ENCODE results near the gene ZNF496. TPM values are rescaled to one million over a fixed set of nuclear protein-coding genes. Genes with fewer than 3 reads are reported as not detected.
"Not testable (repeated sequence)": the region's sequence is repeated elsewhere in the genome, so short reads cannot be mapped to it uniquely, and the experiment has no call there.

The ZNF496 gene
- total RNA-seq, 1 experiment from 2014 or later, result 66.5 TPM

DNA sequence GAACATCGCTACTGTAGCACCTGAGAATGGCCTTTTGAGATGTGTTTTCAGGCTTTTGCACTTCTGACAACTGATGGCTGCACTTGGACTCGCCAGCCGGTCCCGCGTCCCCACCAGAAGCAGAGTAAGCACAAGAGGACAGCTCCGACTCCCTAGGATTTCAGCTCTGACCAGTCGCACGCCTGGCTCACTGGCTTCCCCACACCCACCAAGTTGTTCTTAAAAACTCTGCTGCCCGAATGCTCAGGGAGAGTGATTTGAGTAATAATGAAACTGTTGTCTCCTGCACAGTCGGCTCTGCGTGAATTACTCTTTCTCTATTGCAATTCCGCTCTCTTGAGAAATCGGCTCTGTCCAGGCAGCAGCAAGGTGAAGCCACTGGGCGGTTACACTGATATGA lies 44.1 kb upstream of the ZNF496 start:
- Mint-ChIP-seq H3K27ac (peak overlapping the region; percentile 95 to 97 (median 96)), H3K4me3 (peak overlapping the region; percentile 52 to 75), H3K27me3 (ENCODE audit: low read depth) (no peaks in the 10 kb centered on the region), H3K9me3 (peaks cover 12 to 15% of the 10 kb centered on the region in 2 experiments), H3K36me3 (ENCODE audit: insufficient read depth in 1 of 3, low read depth in 3 of 3) (peaks cover 7 to 18% (median 15%) of the 10 kb centered on the region in 3 experiments), H3K4me1 (peaks cover 58 to 60% of the 10 kb centered on the region in 2 experiments)
- Histone ChIP-seq H3K4ac (ENCODE audit: low read depth, low read length) (no peak overlapping the region; the same call in 1 of the 2 replicates), H3K18ac (ENCODE audit: insufficient read length, low read depth, low read length) (peak overlapping the region; percentile 94), H2BK15ac (ENCODE audit: low read depth, low read length) (no peak overlapping the region), H3K56ac (ENCODE audit: insufficient read length, low read depth, low read length) (no peak overlapping the region), H3K9me3 (ENCODE audit: control insufficient read depth, low read depth, low read length) (no peaks in the 10 kb centered on the region), H2AK5ac (ENCODE audit: insufficient read length, low read length) (no peak overlapping the region), H3K23me2 (ENCODE audit: insufficient read length, low read depth, low read length, poor library complexity, severe bottlenecking) (peaks cover 13% of the 10 kb centered on the region), H3T11ph (ENCODE audit: low read length) (no peak overlapping the region), H3K23ac (ENCODE audit: insufficient read length, low read depth, low read length) (no peak overlapping the region), H4K5ac (ENCODE audit: insufficient read length, low read depth, low read length) (no peak overlapping the region), H3K4me1 (ENCODE audit: insufficient read depth, low read length) (peaks cover 9% of the 10 kb centered on the region; the same call in 1 of the 2 replicates), H4K8ac (replicated peaks; ENCODE audit: insufficient read length, low read depth, low read length) (no peak overlapping the region), H3K14ac (ENCODE audit: insufficient read depth, low read length) (peak overlapping the region; percentile 14; the same call in 1 of the 2 replicates), H4K91ac (ENCODE audit: insufficient read length, low read depth, low read length) (no peak overlapping the region), H2BK5ac (ENCODE audit: insufficient read length, low read length) (peak overlapping the region; percentile 4), H3K4me2 (ENCODE audit: insufficient read depth, insufficient read length, low read length) (peak overlapping the region; percentile 91), H2BK20ac (ENCODE audit: low read depth, low read length, poor library complexity, severe bottlenecking) (no peak overlapping the region), H3K27me3 (ENCODE audit: insufficient read depth, low read length) (no peaks in the 10 kb centered on the region), H3K9ac (ENCODE audit: extremely low read depth, insufficient read length, low read length) (peak overlapping the region; percentile 16), H2BK120ac (ENCODE audit: low read depth, low read length, poor library complexity, severe bottlenecking) (no peak overlapping the region), H2BK12ac (ENCODE audit: insufficient read length, low read depth, low read length) (no peak overlapping the region), H3K27ac (ENCODE audit: insufficient read length, low read depth, low read length) (peak overlapping the region; percentile 83), H3K79me1 (ENCODE audit: insufficient read depth, low read depth, low read length, poor library complexity, severe bottlenecking) (no peaks in the 10 kb centered on the region), H2AFZ (ENCODE audit: low read length) (no peak overlapping the region), H4K20me1 (ENCODE audit: control insufficient read depth, insufficient read depth, insufficient read length) (no peaks in the 10 kb centered on the region), H3K79me2 (ENCODE audit: insufficient read depth, low read length) (no peaks in the 10 kb centered on the region)
- no peak for TF ChIP-seq CTCF (conservative IDR thresholded peaks at IDR 0.05)
- peak; percentile 63 for DNase-seq
- WGBS (ENCODE audit: extremely low coverage, insufficient read length, low lambda C conversion rate), result no CpG with 5 or more reads among the region's 14 CpGs

DNA sequence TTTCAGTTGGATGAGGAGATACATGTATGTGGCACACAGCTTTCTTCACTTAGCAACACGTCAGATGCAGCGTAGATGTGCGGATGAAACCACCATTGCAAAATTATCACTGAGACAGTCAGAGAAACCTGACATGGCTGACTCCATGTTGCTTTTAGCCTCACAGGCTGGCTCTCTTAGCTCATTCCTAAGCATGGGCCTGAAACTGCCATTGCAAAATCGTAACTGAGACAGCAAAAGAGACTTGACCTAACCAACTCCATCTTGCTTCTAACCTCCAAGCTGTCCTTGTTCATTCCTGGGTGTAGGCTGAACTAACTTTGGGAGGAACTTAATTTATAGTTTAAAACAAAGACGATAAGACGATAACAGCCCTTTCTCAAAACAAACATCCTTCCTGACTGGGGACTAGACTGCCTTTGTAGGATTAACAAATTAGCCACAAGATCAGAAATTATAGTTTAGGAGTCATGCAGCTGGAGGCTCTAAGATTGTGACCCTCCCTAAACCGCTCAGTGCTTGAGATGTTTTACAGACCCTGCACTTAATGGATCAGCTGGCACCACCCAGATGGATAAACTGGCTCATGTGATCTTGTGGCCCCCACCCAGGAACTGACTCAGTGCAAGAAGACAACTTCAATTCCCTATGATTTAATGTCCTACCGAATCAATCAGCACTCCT lies 43.1 kb upstream of the ZNF496 start:
- H3K79me2 ChIP-seq (ENCODE audit: insufficient read depth, low read length); H2BK120ac ChIP-seq (ENCODE audit: low read depth, low read length, poor library complexity, severe bottlenecking); H3T11ph ChIP-seq (ENCODE audit: low read length); H3K27me3 Mint-ChIP-seq (ENCODE audit: low read depth); H2BK5ac ChIP-seq (ENCODE audit: insufficient read length, low read length); H3K23ac ChIP-seq (ENCODE audit: insufficient read length, low read depth, low read length); H3K18ac ChIP-seq (ENCODE audit: insufficient read length, low read depth, low read length); H3K14ac ChIP-seq (ENCODE audit: insufficient read depth, low read length); H3K4ac ChIP-seq (ENCODE audit: low read depth, low read length); H4K91ac ChIP-seq (ENCODE audit: insufficient read length, low read depth, low read length); H3K56ac ChIP-seq (ENCODE audit: insufficient read length, low read depth, low read length); H2BK15ac ChIP-seq (ENCODE audit: low read depth, low read length); DNase-seq; H2AK5ac ChIP-seq (ENCODE audit: insufficient read length, low read length); H2BK20ac ChIP-seq (ENCODE audit: low read depth, low read length, poor library complexity, severe bottlenecking); H4K8ac ChIP-seq (replicated peaks; ENCODE audit: insufficient read length, low read depth, low read length); H2BK12ac ChIP-seq (ENCODE audit: insufficient read length, low read depth, low read length); H3K9me3 Mint-ChIP-seq; H3K9ac ChIP-seq (ENCODE audit: extremely low read depth, insufficient read length, low read length); H4K20me1 ChIP-seq (ENCODE audit: control insufficient read depth, insufficient read depth, insufficient read length); H3K79me1 ChIP-seq (ENCODE audit: insufficient read depth, low read depth, low read length, poor library complexity, severe bottlenecking); H3K9me3 ChIP-seq (ENCODE audit: control insufficient read depth, low read depth, low read length); H3K4me1 ChIP-seq (ENCODE audit: insufficient read depth, low read length); H3K27me3 ChIP-seq (ENCODE audit: insufficient read depth, low read length); H4K5ac ChIP-seq (ENCODE audit: insufficient read length, low read depth, low read length); H2AFZ ChIP-seq (ENCODE audit: low read length): not testable (repeated sequence)
- Mint-ChIP-seq H3K4me3 (peak overlapping the region; percentile 52 to 75), H3K36me3 (ENCODE audit: insufficient read depth in 1 of 3, low read depth in 3 of 3) (peaks cover 5 to 15% (median 10%) of the 10 kb centered on the region in 3 experiments), H3K4me1 (peaks cover 63 to 65% of the 10 kb centered on the region in 2 experiments), H3K27ac (peak overlapping the region; percentile 95 to 97 (median 96))
- Histone ChIP-seq H3K27ac (ENCODE audit: insufficient read length, low read depth, low read length) (peak overlapping the region; percentile 83), H3K23me2 (ENCODE audit: insufficient read length, low read depth, low read length, poor library complexity, severe bottlenecking) (peaks cover 13% of the 10 kb centered on the region), H3K4me2 (ENCODE audit: insufficient read depth, insufficient read length, low read length) (peak overlapping the region; percentile 91)
- no CpG with 5 or more reads among the region's 8 CpGs for WGBS (ENCODE audit: extremely low coverage, insufficient read length, low lambda C conversion rate)

All from H9 (cell line).